Measurements from ENCODE around the gene INTS13. TPM values are rescaled to one million over a fixed set of nuclear protein-coding genes. Genes with fewer than 3 reads are reported as not detected.

INTS13 gene
- total RNA-seq, 5 donors from 2014 or later (not counting 1 experiment from before 2014, with no cell fraction given): 19.7 to 26.0 (median 23.9) TPM

- Mint-ChIP-seq H3K4me3 (peak overlapping the region; percentile 46 to 71 (median 53)), H3K9me3 (peaks cover 0 to 4% (median 0%) of the 10 kb centered on the region in 3 donors), H3K27me3 (peaks cover 0 to 4% of the 10 kb centered on the region in 2 donors), H3K4me1 (peaks cover 6 to 12% (median 7%) of the 10 kb centered on the region in 3 donors), H3K27ac (no peak overlapping the region), H3K36me3 (no peaks in the 10 kb centered on the region)
- DNase-seq: peak; percentile 59 to 91 (median 75)
- ChIA-PET POLR2A (interaction anchor here in 1 of 2 donors (0.7 kb wide), 1 partner anchor 34 kb away, joined by 3 read pairs; no protein-coding TSS in a partner anchor), CTCF (interaction anchor here (0.6 to 2.2 kb wide), 29 partner anchors 8 to 424 kb away, joined by 3 to 10 read pairs (median 4); partner anchors contain the start of genes ITPR2 (in 2 of the 2) and MED21 (in 1 of the 2))
- Histone ChIP-seq H3K27ac (ENCODE audit: low read length) (no peak overlapping the region), H3K4me1 (ENCODE audit: control insufficient read depth in 1 of 2, extremely low read depth in 1 of 2, insufficient read depth in 2 of 2, low read length in 2 of 2) (peaks cover 0 to 6% of the 10 kb centered on the region in 2 experiments), H3K36me3 (ENCODE audit: control insufficient read depth in 2 of 2, extremely low read depth in 1 of 2, insufficient read depth in 1 of 2, low read length in 1 of 2) (no peaks in the 10 kb centered on the region), H3K4me3 (ENCODE audit: control insufficient read depth in 1 of 2, extremely low read depth in 1 of 2, low read length in 1 of 2) (peak overlapping the region; percentile 8 to 49), H3K27me3 (replicated peaks in 1 of 2; ENCODE audit: control insufficient read depth in 2 of 2, extremely low read depth in 1 of 2, insufficient read depth in 2 of 2, low read length in 1 of 2) (no peaks in the 10 kb centered on the region), H3K9me3 (no peaks in the 10 kb centered on the region)
- peak; percentile 96 to 97 (median 96) for ATAC-seq (replicated peaks in 1 of 4)
- WGBS (ENCODE audit: insufficient coverage): 4% methylated on average over 15 of the region's 16 CpGs
Measured at GRCh38 chr12:26884765-26885576, 52.8 kb downstream of the INTS13 start.

DNA sequence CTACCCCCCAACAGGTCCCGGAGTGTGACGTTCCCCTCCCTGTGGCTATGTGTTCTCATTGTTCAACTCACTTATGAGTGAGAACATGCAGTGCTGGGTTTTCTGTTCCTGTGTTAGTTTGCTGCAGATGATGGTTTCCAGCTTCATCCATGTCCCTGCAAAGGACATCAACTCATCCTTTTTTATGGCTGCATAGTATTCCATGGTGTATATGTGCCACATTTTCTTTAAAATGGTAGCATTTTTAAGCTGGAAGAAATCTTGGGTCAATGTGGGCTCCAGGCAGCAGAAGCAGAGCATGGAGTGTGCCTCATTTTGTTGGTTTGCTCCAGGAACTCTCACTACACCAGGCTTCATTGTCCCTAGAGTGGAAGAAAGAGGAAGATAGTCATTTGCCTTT, 57.2 kb downstream of the INTS13 start:
- POLR2A ChIA-PET: no interaction called here
- Histone ChIP-seq H3K4me3 (ENCODE audit: control insufficient read depth in 1 of 2, extremely low read depth in 1 of 2, low read length in 1 of 2) (no peak overlapping the region), H3K27ac (ENCODE audit: low read length) (no peak overlapping the region), H3K27me3 (replicated peaks in 1 of 2; ENCODE audit: control insufficient read depth in 2 of 2, extremely low read depth in 1 of 2, insufficient read depth in 2 of 2, low read length in 1 of 2) (no peaks in the 10 kb centered on the region), H3K4me1 (ENCODE audit: control insufficient read depth in 1 of 2, extremely low read depth in 1 of 2, insufficient read depth in 2 of 2, low read length in 2 of 2) (peaks cover 3 to 6% of the 10 kb centered on the region in 2 experiments), H3K36me3 (ENCODE audit: control insufficient read depth in 2 of 2, extremely low read depth in 1 of 2, insufficient read depth in 1 of 2, low read length in 1 of 2) (no peaks in the 10 kb centered on the region), H3K9me3 (no peaks in the 10 kb centered on the region)
- Mint-ChIP-seq H3K4me1 (peaks cover 7 to 12% (median 8%) of the 10 kb centered on the region in 3 donors), H3K27me3 (peaks cover 0 to 3% of the 10 kb centered on the region in 2 donors), H3K27ac (no peak overlapping the region), H3K9me3 (peaks cover 0 to 4% (median 0%) of the 10 kb centered on the region in 3 donors), H3K36me3 (no peaks in the 10 kb centered on the region), H3K4me3 (no peak overlapping the region)
- WGBS (ENCODE audit: insufficient coverage): no CpG with 5 or more reads among the region's 2 CpGs
- no peak for DNase-seq
- no peak for ATAC-seq (replicated peaks in 1 of 4)
- CTCF ChIA-PET: interaction anchor here (0.8 to 1.0 kb wide), 2 partner anchors 9 to 12 kb away, joined by 4 to 6 read pairs; no protein-coding TSS in a partner anchor

- H3K27ac Mint-ChIP-seq: no peak overlapping the region
- H3K36me3 Mint-ChIP-seq: no peaks in the 10 kb centered on the region
- Histone ChIP-seq H3K4me3 (ENCODE audit: control insufficient read depth in 1 of 2, extremely low read depth in 1 of 2, low read length in 1 of 2) (no peak overlapping the region), H3K36me3 (ENCODE audit: control insufficient read depth in 2 of 2, extremely low read depth in 1 of 2, insufficient read depth in 1 of 2, low read length in 1 of 2) (no peaks in the 10 kb centered on the region), H3K4me1 (ENCODE audit: control insufficient read depth in 1 of 2, extremely low read depth in 1 of 2, insufficient read depth in 2 of 2, low read length in 2 of 2) (peaks cover 0 to 3% of the 10 kb centered on the region in 2 experiments), H3K27me3 (replicated peaks in 1 of 2; ENCODE audit: control insufficient read depth in 2 of 2, extremely low read depth in 1 of 2, insufficient read depth in 2 of 2, low read length in 1 of 2) (no peaks in the 10 kb centered on the region), H3K9me3 (no peaks in the 10 kb centered on the region), H3K27ac (ENCODE audit: low read length) (no peak overlapping the region)
- peaks cover 0 to 3% of the 10 kb centered on the region in 2 donors for H3K27me3 Mint-ChIP-seq
- ChIA-PET POLR2A (no interaction called here), CTCF (interaction anchor here in 1 of 2 donors (0.8 to 1.0 kb wide), 2 partner anchors 24 to 427 kb away, joined by 3 read pairs; no protein-coding TSS in a partner anchor)
- no peak for ATAC-seq (replicated peaks in 1 of 4)
- H3K9me3 Mint-ChIP-seq: peaks cover 0 to 4% (median 0%) of the 10 kb centered on the region in 3 donors
- peaks cover 0 to 2% (median 0%) of the 10 kb centered on the region in 3 donors for H3K4me1 Mint-ChIP-seq
- WGBS (ENCODE audit: insufficient coverage): 39% methylated on average over 2 of the region's 6 CpGs
- no peak for DNase-seq
- no peak overlapping the region for H3K4me3 Mint-ChIP-seq
Measured at GRCh38 chr12:26878661-26879119, 59.1 kb downstream of the INTS13 start.

- Histone ChIP-seq H3K4me1 (ENCODE audit: control insufficient read depth in 1 of 2, extremely low read depth in 1 of 2, insufficient read depth in 2 of 2, low read length in 2 of 2) (peaks cover 0 to 3% of the 10 kb centered on the region in 2 experiments), H3K9me3 (no peaks in the 10 kb centered on the region), H3K36me3 (ENCODE audit: control insufficient read depth in 2 of 2, extremely low read depth in 1 of 2, insufficient read depth in 1 of 2, low read length in 1 of 2) (no peaks in the 10 kb centered on the region), H3K4me3 (ENCODE audit: control insufficient read depth in 1 of 2, extremely low read depth in 1 of 2, low read length in 1 of 2) (no peak overlapping the region), H3K27me3 (replicated peaks in 1 of 2; ENCODE audit: control insufficient read depth in 2 of 2, extremely low read depth in 1 of 2, insufficient read depth in 2 of 2, low read length in 1 of 2) (peaks cover 0 to 7% of the 10 kb centered on the region in 2 experiments), H3K27ac (ENCODE audit: low read length) (no peak overlapping the region)
- no peak overlapping the region for H3K4me3 Mint-ChIP-seq
- POLR2A ChIA-PET: no interaction called here
- H3K4me1 Mint-ChIP-seq: peaks cover 2 to 11% (median 5%) of the 10 kb centered on the region in 3 donors
- H3K36me3 Mint-ChIP-seq: no peaks in the 10 kb centered on the region
- DNase-seq (no peak), ATAC-seq (replicated peaks in 1 of 4) (no peak)
- 100% methylated on average over 2 of the region's 7 CpGs for WGBS (ENCODE audit: insufficient coverage)
- peaks cover 0 to 3% of the 10 kb centered on the region in 2 donors for H3K27me3 Mint-ChIP-seq
- H3K9me3 Mint-ChIP-seq: no peaks in the 10 kb centered on the region
- H3K27ac Mint-ChIP-seq: peak overlapping the region in 1 of 2 donors; percentile 14
- CTCF ChIA-PET: interaction anchor here in 1 of 2 donors (0.6 kb wide), 1 partner anchor 453 kb away, joined by 3 read pairs; no protein-coding TSS in a partner anchor
Measured at GRCh38 chr12:26874501-26875296, 63.1 kb downstream of the INTS13 start.

DNA sequence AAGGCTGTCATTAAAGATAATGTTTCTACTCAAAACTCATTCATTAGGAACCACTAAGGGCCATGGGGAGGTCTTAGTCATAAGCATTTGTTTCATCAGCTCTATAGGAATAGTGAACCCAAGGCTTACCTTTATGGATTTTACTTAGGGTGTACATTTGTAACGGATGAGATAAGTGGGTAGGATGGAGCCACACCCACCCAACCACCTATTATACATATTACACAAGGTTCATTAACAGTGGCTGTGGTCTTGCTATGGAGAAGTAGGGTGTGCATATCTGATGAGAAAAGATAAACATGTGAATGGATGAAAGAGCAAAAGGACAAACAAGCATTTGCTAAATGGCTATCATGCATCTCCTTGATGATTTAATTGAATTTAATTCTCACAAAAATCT, 65.2 kb downstream of the INTS13 start:
- CTCF ChIA-PET: no interaction called here
- Mint-ChIP-seq H3K27me3 (peaks cover 0 to 3% of the 10 kb centered on the region in 2 donors), H3K4me1 (peaks cover 2 to 14% (median 7%) of the 10 kb centered on the region in 3 donors), H3K9me3 (no peaks in the 10 kb centered on the region), H3K27ac (no peak overlapping the region), H3K36me3 (no peaks in the 10 kb centered on the region), H3K4me3 (no peak overlapping the region)
- no peak for ATAC-seq (replicated peaks in 1 of 4)
- Histone ChIP-seq H3K9me3 (no peaks in the 10 kb centered on the region), H3K27me3 (replicated peaks in 1 of 2; ENCODE audit: control insufficient read depth in 2 of 2, extremely low read depth in 1 of 2, insufficient read depth in 2 of 2, low read length in 1 of 2) (peaks cover 0 to 7% of the 10 kb centered on the region in 2 experiments), H3K36me3 (ENCODE audit: control insufficient read depth in 2 of 2, extremely low read depth in 1 of 2, insufficient read depth in 1 of 2, low read length in 1 of 2) (no peaks in the 10 kb centered on the region), H3K4me1 (ENCODE audit: control insufficient read depth in 1 of 2, extremely low read depth in 1 of 2, insufficient read depth in 2 of 2, low read length in 2 of 2) (no peaks in the 10 kb centered on the region), H3K27ac (ENCODE audit: low read length) (no peak overlapping the region), H3K4me3 (ENCODE audit: control insufficient read depth in 1 of 2, extremely low read depth in 1 of 2, low read length in 1 of 2) (no peak overlapping the region)
- POLR2A ChIA-PET: no interaction called here
- no CpG with 5 or more reads among the region's 1 CpG for WGBS (ENCODE audit: insufficient coverage)
- DNase-seq: no peak

DNA sequence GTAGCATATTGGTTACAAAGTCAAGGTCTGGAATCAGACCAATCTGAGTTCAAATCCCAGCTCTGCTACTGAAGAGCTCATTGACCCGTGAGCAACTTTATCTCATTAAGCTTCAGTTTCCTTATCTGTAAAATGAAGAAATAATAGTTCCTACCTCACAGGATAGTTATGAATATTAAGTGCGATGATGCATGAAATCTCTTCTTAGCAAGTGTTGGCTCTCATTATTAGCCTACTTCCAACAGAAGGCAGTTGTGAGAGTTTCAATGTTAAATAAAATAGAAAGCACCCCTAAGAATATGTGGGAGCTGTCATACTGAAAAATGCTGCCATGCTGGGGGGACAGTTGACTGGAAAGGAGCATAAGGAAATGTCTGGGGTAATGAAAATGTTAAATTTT, 65.8 kb downstream of the INTS13 start:
- no peak overlapping the region for H3K27ac ChIP-seq (ENCODE audit: low read length)
- H3K4me1 ChIP-seq (ENCODE audit: control insufficient read depth in 1 of 2, extremely low read depth in 1 of 2, insufficient read depth in 2 of 2, low read length in 2 of 2): peaks cover 0 to 4% of the 10 kb centered on the region in 2 experiments
- Mint-ChIP-seq H3K9me3 (no peaks in the 10 kb centered on the region), H3K36me3 (no peaks in the 10 kb centered on the region), H3K27ac (no peak overlapping the region), H3K27me3 (peaks cover 0 to 3% of the 10 kb centered on the region in 2 donors), H3K4me1 (peaks cover 9 to 21% (median 14%) of the 10 kb centered on the region in 3 donors), H3K4me3 (no peak overlapping the region)
- CTCF ChIA-PET: no interaction called here
- H3K36me3 ChIP-seq (ENCODE audit: control insufficient read depth in 2 of 2, extremely low read depth in 1 of 2, insufficient read depth in 1 of 2, low read length in 1 of 2): no peaks in the 10 kb centered on the region
- H3K9me3 ChIP-seq: no peaks in the 10 kb centered on the region
- DNase-seq (no peak), ATAC-seq (replicated peaks in 1 of 4) (no peak)
- H3K27me3 ChIP-seq (replicated peaks in 1 of 2; ENCODE audit: control insufficient read depth in 2 of 2, extremely low read depth in 1 of 2, insufficient read depth in 2 of 2, low read length in 1 of 2): peaks cover 0 to 7% of the 10 kb centered on the region in 2 experiments
- POLR2A ChIA-PET: no interaction called here
- no peak overlapping the region for H3K4me3 ChIP-seq (ENCODE audit: control insufficient read depth in 1 of 2, extremely low read depth in 1 of 2, low read length in 1 of 2)
- WGBS (ENCODE audit: insufficient coverage): no CpG with 5 or more reads among the region's 2 CpGs

Data from T-cell (primary cell).